WTC11 (cell line): ENCODE results near the gene RNF224. TPM values are rescaled to one million over a fixed set of nuclear protein-coding genes. Genes with fewer than 3 reads are reported as not detected.

Source experiments
- ATAC-seq: fragments of 200-7000 bp; cut with Tn5 transposase; 2 replicates; pipeline ENCODE4 v1.10.0; 2021; ENCODE audit warnings: mild to moderate bottlenecking, moderate library complexity
- CTCF ChIA-PET: fragments of 300-600 bp; sonication (Branson Sonifier 250); formaldehyde crosslinking; loops from one replicate; lab custom pipeline; 2021; ENCODE audit warnings: antibody characterized with exemption; lab: Charles Lee
- POLR2A ChIA-PET: fragments of 350-600 bp; sonication (Branson Sonifier 250); formaldehyde crosslinking; loops from one replicate; lab custom pipeline; 2021; ENCODE audit warnings: antibody characterized with exemption; lab: Charles Lee
- DNase-seq: peaks from one replicate; pipeline ENCODE4 v3.0.0; 2021; ENCODE audit warnings: low spot score
- H3K27ac Mint-ChIP-seq: 2 replicates; pipeline ENCODE4 v1.8.0; 2021; ENCODE audit warnings: mixed read lengths
- H3K27me3 Mint-ChIP-seq: 2 replicates; pipeline ENCODE4 v1.8.0; 2021; ENCODE audit warnings: low read depth, mild to moderate bottlenecking, moderate library complexity, mixed read lengths
- H3K36me3 Mint-ChIP-seq: 2 replicates; pipeline ENCODE4 v1.8.0; 2021; ENCODE audit warnings: mixed read lengths
- H3K4me1 Mint-ChIP-seq: 2 replicates; pipeline ENCODE4 v1.8.0; 2022; ENCODE audit warnings: mixed read lengths
- H3K4me3 Mint-ChIP-seq: 2 replicates; pipeline ENCODE4 v1.8.0; 2021; ENCODE audit warnings: mild to moderate bottlenecking, moderate library complexity, mixed read lengths
- H3K9me3 Mint-ChIP-seq: 2 replicates; pipeline ENCODE4 v1.8.0; 2021; ENCODE audit warnings: mixed read lengths
- ATF2 ChIP-seq: sonication (generic); formaldehyde crosslinking; IDR thresholded peaks from 2 replicates; pipeline ENCODE4 v1.8.1; 2022; ENCODE audit warnings: low read depth, missing genetic modification reagents, borderline replicate concordance
- CBFB ChIP-seq: sonication (generic); formaldehyde crosslinking; IDR thresholded peaks from 2 replicates; pipeline ENCODE4 v1.8.1; 2022; ENCODE audit warnings: mild to moderate bottlenecking, low read depth, missing genetic modification reagents
- CTCF ChIP-seq: fragments of 200-600 bp; IDR thresholded peaks from 2 replicates; pipeline ENCODE4 v1.8.0; 2022; ENCODE audit warnings: antibody characterized with exemption
- E2F1 ChIP-seq: sonication (generic); formaldehyde crosslinking; IDR thresholded peaks from 2 replicates; pipeline ENCODE4 v1.8.0; 2022; ENCODE audit warnings: mild to moderate bottlenecking, missing genetic modification reagents
- ELF4 ChIP-seq: sonication (generic); formaldehyde crosslinking; IDR thresholded peaks from 2 replicates; pipeline ENCODE4 v1.8.1; 2022; ENCODE audit warnings: low read depth, mild to moderate bottlenecking, moderate library complexity, missing genetic modification reagents
- ETV6 ChIP-seq: sonication (generic); formaldehyde crosslinking; IDR thresholded peaks from 2 replicates; pipeline ENCODE4 v1.8.1; 2022; ENCODE audit warnings: mild to moderate bottlenecking, missing genetic modification reagents
- GTF2I ChIP-seq: fragments of 250-450 bp; sonication (Bioruptor Pico); conservative IDR thresholded peaks from 2 replicates; pipeline ENCODE4 v1.4.0; 2021; ENCODE audit warnings: mild to moderate bottlenecking
- MLX ChIP-seq: sonication (generic); formaldehyde crosslinking; IDR thresholded peaks from 2 replicates; pipeline ENCODE4 v1.8.1; 2023; ENCODE audit warnings: mild to moderate bottlenecking, missing genetic modification reagents, moderate library complexity
- NR1H2 ChIP-seq: sonication (generic); formaldehyde crosslinking; IDR thresholded peaks from 2 replicates; pipeline ENCODE4 v1.9.0; 2021; ENCODE audit warnings: mild to moderate bottlenecking, moderate library complexity, missing genetic modification reagents
- OVOL2 ChIP-seq: fragments of 250-450 bp; sonication (Bioruptor Pico); IDR thresholded peaks from 2 replicates; pipeline ENCODE4 v1.9.0; 2021; ENCODE audit warnings: mild to moderate bottlenecking, borderline replicate concordance
- RELA ChIP-seq: sonication (generic); formaldehyde crosslinking; IDR thresholded peaks from 2 replicates; pipeline ENCODE4 v1.8.1; 2022; ENCODE audit warnings: missing genetic modification reagents, mild to moderate bottlenecking, borderline replicate concordance
- ZNF121 ChIP-seq: sonication (generic); formaldehyde crosslinking; IDR thresholded peaks from 2 replicates; pipeline ENCODE4 v1.8.0; 2023; ENCODE audit warnings: missing genetic modification reagents
- ZNF219 ChIP-seq: sonication (generic); formaldehyde crosslinking; IDR thresholded peaks from 2 replicates; pipeline ENCODE4 v1.8.0; 2023; ENCODE audit warnings: missing genetic modification reagents, mild to moderate bottlenecking, borderline replicate concordance
- ZNF532 ChIP-seq: fragments of 250-450 bp; sonication (Bioruptor Pico); IDR thresholded peaks from 2 replicates; pipeline ENCODE4 v1.9.0; 2021; ENCODE audit warnings: mild to moderate bottlenecking, borderline replicate concordance
- total RNA-seq: library from RNA; stranded (reverse); gene quantifications from 3 replicates; pipeline ENCODE4 v1.2.3, GENCODE V29; 2021

The RNF224 gene
- total RNA-seq, 1 experiment from 2014 or later = 0.59 TPM

GRCh38 chr9:137275588-137276472, 48.5 kb downstream of the RNF224 start:
- no peak for DNase-seq
- POLR2A ChIA-PET = interaction anchor here (2.0 kb wide), 1 partner anchor 35 kb away, joined by 12 read pairs; the partner anchor contains the start of gene TUBB4B
- TF ChIP-seq CTCF = no peak
- no peak for TF ChIP-seq GTF2I (CRISPR knock-in tag)
- TF ChIP-seq ELF4 (CRISPR knock-in tag) = no peak
- TF ChIP-seq ATF2 (CRISPR knock-in tag) = no peak
- no peak for TF ChIP-seq ZNF532 (CRISPR knock-in tag)
- TF ChIP-seq RELA (CRISPR knock-in tag) = no peak
- no peak for TF ChIP-seq CBFB (CRISPR knock-in tag)
- no peak for TF ChIP-seq OVOL2 (CRISPR knock-in tag)
- TF ChIP-seq NR1H2 (CRISPR knock-in tag) = no peak
- no peak for TF ChIP-seq E2F1
- TF ChIP-seq ETV6 (CRISPR knock-in tag) = no peak
- TF ChIP-seq ZNF219 (CRISPR knock-in tag) = no peak
- TF ChIP-seq MLX (CRISPR knock-in tag) = no peak
- TF ChIP-seq ZNF121 (CRISPR knock-in tag) = no peak
- TF ChIP-seq, all 79 proteins: peak for 0
- Mint-ChIP-seq H3K4me1 (peaks cover 25% of the 10 kb centered on the region), H3K9me3 (no peaks in the 10 kb centered on the region), H3K27ac (peak overlapping the region; percentile 85), H3K4me3 (no peak overlapping the region), H3K27me3 (no peaks in the 10 kb centered on the region), H3K36me3 (peaks cover 3% of the 10 kb centered on the region; the same call in 1 of the 2 replicates)
- ATAC-seq = no peak
- CTCF ChIA-PET = interaction anchor here (0.7 to 2.7 kb wide), 9 partner anchors 11 to 147 kb away, joined by 3 to 30 read pairs (median 7); partner anchors contain the start of genes EXD3, NOXA1 and TUBB4B
